Choroid plexus epithelial cell (primary cell): ENCODE data around the gene GFER.

ENCODE experiments used
- DNase-seq: peaks from one replicate; pipeline ENCODE4 v3.0.0-alpha.2; 2010; ENCODE audit warnings: low read depth
- H3K4me3 ChIP-seq: 2 replicates; pipeline ENCODE4 v1.5.1; 2011; ENCODE audit warnings: low read depth, mild to moderate bottlenecking, control low read depth, low read length, moderate library complexity
- CTCF ChIP-seq: conservative IDR thresholded peaks from 2 replicates; pipeline ENCODE4 v1.5.1; 2011; ENCODE audit warnings: low read depth, mild to moderate bottlenecking, control low read depth, inconsistent platforms, low read length, moderate library complexity

Gene GFER

GRCh38 chr16:1990351-1991134 is 6.5 kb downstream of the GFER start:
- no peak overlapping the region for H3K4me3 ChIP-seq
- no peak for TF ChIP-seq CTCF
- no peak for DNase-seq

- no peak for TF ChIP-seq CTCF
- H3K4me3 ChIP-seq, result no peak overlapping the region
- DNase-seq, result no peak
Observed at GRCh38 chr16:1991135-1991551, 7.2 kb downstream of the GFER start.

GRCh38 chr16:1991588-1991947 is 7.6 kb downstream of the GFER start:
- H3K4me3 ChIP-seq, result peak overlapping the region; percentile 40
- no peak for TF ChIP-seq CTCF

GRCh38 chr16:1991948-1992703 is 8.1 kb downstream of the GFER start:
- H3K4me3 ChIP-seq, result peak overlapping the region; percentile 40
- TF ChIP-seq CTCF, result no peak
- DNase-seq, result peak; percentile 95

More at GRCh38 chr16:1991588-1991947, 7.6 kb downstream of the GFER start:
- DNase-seq, result no peak

GRCh38 chr16:1992704-1993317 is 8.8 kb downstream of the GFER start:
- DNase-seq, result no peak
- H3K4me3 ChIP-seq, result no peak overlapping the region
- no peak for TF ChIP-seq CTCF

- no peak overlapping the region for H3K4me3 ChIP-seq
- DNase-seq, result peak; percentile 43
- no peak for TF ChIP-seq CTCF
Observed at GRCh38 chr16:1993731-1994131, 9.7 kb downstream of the GFER start.
